GM20431 (cell line): Measurements from ENCODE around the gene NINJ2.
"Not testable (repeated sequence)": the region's sequence is repeated elsewhere in the genome, so short reads cannot be mapped to it uniquely, and the experiment has no call there.

ENCODE experiments used
- in situ Hi-C: fragments of 300-500 bp; cut with MseI, MboI; formaldehyde crosslinking; loops from one replicate; pipeline ENCODE4 v1.15.0; 2020; ENCODE audit warnings: low sequenced_read_pairs; ENCODE audit not compliant: unreplicated experiment

NINJ2 gene

DNA sequence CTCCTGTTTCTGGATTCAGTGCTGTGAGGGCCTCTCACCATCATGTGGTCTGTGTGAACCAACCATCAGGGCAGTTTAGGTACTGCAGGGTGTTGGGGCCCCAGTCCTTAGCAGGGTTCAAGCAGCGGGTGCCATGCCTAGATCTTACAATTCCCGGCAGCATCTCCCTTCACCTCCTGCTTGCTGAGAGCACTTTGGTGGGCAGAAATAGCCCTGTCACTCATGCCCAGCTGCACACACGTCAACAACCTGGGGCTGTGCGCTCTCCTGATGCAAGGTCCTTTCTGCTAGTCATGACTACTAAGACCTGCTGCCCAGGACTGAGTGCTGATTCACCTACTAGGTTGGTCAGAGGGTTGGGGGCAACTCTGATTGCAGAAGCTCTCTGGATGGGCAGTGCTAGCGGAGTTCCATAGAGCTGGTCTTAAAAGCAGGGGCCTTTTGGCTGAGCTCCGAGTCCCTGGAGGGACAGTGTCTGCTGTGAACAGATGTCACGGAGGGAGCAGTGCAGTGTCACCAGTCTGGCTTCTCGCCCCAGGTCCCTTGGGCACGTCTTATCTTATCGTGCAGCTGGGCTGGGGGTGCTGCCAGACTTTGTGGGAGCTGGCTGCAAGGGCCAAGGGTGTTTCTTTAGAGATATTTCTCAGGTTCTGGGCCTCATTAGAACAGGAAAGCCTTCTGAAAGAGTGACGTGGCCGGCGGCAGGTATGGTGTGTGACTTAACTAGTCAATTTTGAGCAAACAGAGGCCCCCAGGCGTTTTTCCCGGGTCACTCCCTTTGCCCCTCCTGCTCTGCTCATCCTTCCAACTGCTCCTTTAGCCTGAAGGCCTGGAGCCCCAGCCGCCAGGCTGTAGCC, 71.8 kb downstream of the NINJ2 start:
- in situ Hi-C loops, result no loop called here

DNA sequence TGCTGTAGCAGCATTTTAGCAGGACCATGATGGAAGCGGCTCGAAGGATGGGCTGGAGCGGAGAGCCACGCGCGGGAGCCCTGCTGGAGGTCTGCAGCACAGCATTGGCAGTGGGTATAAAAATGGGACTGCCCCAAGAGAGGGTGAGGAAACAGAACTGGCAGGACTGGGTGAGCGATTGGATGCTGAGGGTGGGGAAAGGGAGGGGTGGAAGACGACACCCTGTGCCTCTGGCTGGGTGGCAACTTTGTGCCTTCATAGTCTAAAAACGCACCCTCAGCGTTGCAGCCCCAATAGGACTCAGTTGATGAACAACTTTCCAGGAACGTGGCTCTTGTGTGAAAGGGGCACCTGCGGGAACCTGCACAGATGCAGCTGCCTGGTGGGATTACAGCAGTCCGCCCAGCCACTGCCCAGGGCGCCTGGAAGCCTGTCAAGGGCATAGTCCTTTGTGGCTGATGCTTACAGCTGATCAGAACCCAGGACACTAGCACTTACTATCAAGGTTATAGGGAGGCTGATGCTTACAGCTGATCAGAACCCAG, 73.0 kb downstream of the NINJ2 start:
- in situ Hi-C loops, result no loop called here

DNA sequence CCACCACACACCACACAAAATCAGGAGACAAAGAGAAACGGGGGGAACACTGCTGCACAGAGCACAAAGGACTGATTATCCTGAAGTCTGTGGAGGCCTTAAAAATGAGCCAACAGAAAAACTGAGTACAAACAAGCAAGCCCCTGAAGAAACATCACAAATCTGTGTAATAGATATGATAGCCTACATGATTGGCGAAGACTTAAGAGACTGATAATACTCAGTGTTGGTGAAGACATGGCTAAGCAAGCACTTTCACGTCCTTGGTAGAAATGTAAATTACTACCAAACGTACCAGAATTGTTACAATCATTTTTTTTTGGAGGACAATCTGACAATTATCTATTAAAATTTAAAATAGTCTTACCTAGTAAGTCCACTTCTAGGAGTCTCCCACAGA, 74.6 kb downstream of the NINJ2 start:
- in situ Hi-C loops, result no loop called here

DNA sequence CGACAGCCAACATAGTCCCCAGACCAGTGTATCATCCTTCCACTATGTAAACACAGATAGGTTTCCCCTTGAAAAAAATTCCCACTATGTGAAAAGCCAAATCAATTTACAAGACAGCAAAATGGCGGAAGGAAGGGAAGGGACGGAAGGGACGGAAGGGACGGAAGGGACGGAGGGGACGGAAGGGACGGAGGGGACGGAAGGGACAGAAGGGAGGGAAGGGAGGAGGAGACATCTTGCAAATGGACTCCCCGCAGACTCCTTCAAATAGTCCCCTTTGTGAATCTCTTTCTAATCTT, 75.3 kb downstream of the NINJ2 start:
- in situ Hi-C loops, result no loop called here

DNA sequence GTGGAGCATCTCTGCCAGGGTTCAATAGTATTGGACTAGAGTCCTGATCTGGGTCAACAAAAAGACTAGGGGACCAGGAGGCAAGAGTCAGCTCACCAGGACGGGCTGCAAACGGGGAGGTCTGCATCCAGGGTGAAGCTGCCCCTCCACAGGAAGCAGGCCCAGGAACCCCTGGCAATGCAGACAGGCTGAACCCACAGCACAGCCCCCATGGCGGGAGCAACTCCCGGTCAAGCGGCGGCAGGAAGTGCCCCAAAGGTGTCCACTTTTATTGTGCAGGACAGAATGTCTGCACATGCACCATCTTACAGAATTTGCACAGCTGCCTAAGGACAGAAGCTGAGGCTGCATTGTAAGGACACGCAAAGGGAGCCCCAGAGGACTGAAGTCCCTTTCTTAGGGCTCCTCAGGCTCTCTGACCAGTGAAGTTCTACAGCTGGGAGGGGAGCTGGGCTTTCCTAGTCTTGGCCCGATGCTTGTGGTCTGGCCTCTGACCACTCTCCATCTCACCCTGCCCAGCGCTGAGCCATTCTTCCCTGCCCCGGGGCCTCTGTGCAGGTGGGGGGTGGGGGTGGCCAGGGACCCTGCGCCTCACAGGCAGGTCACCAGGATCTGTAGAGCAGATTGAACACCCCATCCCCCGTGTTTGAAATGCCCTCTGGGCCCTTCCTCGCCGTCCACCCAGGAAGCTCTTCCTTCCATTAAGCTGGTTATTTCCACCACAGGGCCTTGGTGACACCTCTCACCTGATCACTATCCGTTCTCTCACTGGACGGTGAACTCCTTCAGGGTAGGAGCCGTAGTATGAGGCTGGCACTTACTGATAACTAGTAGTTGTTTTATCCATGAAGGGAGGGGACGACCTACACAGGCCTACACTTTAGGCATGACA, 75.9 kb downstream of the NINJ2 start:
- in situ Hi-C loops, result no loop called here

DNA sequence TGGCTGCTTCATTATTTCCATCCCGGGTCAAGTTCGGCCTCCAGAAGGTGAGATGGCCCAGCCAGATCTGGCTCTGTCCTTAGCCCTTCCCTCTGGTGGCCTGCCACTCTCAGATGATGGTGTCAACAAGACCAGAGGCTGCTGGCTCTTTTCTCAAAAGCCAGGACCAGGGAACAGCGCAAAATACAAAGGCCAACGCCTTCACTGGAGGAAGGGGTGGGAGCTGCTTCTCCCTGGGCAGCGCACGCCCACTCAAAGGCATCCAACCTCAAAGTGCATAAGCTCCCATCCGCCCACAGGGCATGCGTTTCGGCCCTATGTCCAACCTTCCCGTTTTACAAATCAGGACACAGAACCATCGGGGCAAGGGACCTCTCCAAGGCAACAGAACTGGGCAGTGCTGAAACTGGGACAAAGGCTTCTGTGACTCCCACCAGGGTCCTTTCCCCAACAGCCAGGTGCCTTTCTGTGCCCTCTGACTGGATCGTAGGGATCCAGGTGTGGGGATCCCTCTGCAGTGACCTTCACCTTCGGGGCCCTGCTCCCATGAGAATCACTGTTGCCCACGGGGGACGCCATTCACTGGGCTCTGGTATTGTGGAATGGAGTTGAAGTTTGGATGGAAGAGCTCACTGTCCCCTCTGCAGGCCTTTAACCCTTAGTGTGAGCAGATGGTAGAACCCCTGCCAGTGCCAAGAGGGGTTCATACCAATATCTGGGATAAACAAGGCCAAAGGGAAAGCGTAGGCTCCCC, 76.8 kb downstream of the NINJ2 start:
- in situ Hi-C loops, result no loop called here

DNA sequence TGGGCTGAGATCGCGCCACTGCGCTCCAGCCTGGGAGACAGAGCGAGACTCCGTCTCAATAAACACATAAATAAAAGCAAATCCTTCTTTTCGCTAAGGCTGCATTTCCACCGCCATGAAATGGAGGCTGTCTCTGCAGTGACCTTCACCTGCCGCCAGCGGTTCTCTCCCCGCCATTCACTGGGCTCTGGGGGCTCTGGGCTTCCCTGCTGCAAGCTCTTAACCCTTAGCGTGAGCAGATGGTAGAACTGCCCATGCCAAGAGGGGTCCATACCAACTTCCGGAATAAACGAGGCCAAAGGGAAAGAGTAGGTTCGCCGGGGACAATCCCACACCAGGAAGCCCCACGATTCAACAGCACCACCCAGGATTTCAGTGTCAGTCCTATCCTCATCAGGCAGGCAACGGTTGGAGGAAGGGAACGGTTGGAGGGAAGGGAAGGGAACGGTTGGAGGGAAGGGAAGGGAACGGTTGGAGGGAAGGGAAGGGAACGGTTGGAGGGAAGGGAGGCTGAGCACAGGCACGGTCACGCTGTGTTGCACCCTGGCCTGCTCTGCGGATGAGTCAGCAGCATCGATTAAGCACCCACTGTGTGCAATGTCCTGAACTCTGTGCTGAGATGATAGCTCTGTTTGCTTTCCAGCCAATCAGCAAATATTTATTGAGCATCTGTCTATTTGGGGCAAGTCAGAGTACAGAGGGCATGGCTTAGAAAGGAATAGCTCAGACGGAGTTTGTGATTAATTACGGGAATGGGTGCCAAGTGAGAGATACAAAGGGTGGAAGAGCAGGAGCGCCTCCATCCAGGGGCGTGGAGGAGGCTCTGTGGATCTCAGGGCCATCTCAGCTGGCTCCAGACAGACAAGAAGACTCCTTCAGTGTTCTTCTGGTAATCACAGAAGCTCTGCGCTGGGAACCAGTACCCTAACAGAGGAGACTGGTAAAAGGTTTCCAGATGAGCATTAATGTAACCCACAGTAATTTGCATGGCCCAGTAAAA, 77.9 kb downstream of the NINJ2 start:
- in situ Hi-C loops, result no loop called here

DNA sequence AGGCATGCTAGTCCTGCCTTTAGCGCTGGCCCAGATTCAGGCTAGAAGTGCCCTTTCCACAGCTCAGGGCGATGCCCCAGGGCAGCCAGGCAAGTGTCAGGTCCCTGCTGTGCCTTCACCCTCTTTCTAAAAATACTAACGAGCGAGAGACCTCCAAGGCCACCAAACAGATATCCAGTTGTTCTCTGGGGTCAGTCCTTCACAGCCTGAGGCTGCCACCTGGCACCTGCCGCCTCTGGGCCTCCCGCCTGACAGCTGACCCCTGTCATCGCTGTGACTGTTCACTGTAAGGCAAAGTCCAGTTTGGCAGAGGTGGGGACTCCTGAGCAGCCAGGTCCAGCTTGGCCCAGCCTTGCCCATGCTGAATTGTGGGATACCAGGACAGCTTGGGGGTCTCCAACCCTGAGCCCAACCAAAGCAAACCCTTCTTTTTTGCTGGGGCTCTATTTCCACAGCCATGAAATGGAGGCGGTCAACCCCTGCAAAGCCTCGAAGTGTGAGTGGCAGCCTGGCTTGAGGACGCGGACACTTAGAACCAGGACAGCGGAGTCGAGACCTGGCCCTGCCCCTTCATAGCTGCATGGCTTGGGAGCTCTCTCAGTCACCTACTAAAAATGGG, 79.9 kb downstream of the NINJ2 start:
- in situ Hi-C loops, result no loop called here

DNA sequence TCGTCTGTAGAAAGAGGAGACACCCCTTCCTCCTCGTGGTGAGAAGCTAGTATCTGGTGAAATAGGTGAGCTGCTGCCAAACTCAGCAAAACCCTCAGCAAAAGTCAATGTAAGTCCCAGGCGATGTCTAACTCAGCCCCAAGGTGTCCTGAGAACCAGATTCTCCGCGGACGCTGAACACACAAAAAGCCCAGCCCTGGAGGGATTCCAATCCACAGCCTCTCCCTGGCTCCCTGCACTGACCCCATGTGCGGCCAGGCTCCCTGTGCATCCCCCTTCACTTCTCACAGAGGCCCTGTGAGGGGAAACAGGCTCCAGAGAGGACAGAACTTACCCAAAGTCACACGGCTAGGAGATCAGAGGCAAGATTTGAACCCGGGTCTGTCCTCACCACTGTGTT, 81.5 kb downstream of the NINJ2 start:
- in situ Hi-C loops, result no loop called here

DNA sequence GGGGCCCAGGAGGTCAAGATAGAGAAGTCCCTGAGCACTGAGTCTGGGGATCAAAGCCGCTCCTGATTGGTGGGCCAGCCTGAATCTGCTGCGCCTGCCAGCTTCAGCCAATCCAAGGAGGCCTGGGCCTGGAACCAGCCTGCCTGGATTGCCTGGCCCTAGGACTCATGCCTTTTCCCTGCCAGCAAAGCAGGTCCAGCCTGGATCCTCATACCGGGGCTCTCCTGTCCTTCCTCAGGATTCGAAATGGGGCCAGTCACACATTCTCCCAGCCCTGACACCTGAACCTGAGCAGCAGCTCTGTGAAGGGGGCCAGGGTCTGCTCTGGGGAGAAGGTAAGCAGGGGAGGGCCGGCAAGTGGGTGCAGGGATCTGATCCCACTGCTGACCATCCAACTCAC, 81.9 kb downstream of the NINJ2 start:
- in situ Hi-C loops, result no loop called here

DNA sequence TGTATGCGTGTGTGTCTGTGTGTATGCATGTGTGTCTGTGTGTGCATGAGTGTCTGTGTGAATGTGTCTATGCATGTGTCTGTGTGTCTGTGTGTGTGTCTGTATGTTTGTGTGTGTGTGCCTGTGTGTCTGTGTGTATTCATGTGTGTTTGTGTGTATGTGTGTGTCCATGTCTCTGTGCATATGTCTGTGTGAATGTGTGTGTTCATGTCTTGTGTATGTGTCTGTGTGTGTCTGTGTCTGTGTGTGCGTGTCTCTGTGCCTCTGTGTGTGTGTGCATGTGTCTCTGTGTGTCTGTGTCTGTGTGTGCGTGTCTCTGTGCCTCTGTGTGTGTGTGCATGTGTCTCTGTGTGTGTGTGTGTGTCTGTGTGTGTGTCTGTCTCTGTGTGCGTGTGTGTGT, 82.4 kb downstream of the NINJ2 start:
- in situ Hi-C loops, result no loop called here

DNA sequence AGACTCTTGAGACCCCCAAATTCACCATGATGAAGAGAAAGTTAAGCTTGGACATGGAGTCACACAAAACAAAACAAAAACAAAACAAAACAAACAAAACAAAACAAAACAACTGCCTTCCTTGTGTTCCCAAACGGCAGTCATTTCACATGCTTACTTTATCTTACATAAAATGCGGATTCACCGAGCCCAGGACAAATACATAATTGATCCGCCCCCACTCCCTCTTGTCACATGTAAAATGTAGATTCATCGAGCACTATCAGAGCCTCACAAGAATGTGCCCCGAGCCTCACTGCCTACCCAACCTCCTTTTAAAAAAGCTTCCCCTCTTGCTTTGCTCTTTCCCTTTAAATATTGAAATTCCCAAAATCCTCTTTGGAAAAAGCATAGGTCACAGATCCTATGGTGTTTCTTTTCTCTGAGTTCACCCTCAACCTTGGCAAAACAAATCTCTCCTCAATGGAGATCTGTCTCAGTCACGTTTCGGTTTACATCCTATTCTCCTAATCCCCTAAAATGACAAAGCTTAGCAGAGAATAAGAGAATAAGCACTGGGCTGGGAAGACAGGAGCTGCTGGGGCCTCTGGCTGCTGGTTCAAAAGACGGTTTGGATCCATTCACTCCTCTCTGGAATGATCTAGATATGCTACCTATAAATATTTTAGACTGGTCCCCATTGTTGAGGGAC, 83.7 kb downstream of the NINJ2 start:
- in situ Hi-C loops, result no loop called here

DNA sequence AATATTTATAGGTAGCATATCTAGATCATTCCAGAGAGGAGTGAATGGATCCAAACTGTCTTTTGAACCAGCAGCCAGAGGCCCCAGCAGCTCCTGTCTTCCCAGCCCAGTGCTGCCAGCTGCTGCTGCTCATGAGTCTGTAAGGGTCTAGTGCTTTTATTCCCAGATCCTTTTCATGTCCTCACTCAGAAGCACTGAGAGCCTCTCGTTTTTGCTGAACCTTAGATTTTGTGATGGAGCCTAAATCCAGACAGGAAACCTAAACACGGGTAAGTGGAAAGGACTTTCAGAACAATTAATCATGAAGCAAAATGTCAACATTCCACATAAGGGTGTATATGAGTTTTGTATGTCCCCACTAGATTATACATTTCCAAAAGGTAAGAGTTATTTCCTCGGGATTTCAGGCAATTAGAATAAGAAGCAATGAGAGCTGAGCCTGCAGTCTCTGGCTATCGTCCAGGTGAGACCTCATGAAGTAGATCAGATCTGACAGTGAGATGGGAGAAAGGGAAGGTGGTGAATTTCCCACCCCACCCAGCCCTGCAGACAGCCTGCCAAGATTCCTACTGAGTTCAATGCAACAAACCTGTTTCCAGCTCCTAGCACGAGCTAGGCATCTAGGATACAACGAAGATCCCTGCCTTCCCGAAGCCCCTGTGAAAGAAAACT, 84.4 kb downstream of the NINJ2 start:
- in situ Hi-C loops, result no loop called here

DNA sequence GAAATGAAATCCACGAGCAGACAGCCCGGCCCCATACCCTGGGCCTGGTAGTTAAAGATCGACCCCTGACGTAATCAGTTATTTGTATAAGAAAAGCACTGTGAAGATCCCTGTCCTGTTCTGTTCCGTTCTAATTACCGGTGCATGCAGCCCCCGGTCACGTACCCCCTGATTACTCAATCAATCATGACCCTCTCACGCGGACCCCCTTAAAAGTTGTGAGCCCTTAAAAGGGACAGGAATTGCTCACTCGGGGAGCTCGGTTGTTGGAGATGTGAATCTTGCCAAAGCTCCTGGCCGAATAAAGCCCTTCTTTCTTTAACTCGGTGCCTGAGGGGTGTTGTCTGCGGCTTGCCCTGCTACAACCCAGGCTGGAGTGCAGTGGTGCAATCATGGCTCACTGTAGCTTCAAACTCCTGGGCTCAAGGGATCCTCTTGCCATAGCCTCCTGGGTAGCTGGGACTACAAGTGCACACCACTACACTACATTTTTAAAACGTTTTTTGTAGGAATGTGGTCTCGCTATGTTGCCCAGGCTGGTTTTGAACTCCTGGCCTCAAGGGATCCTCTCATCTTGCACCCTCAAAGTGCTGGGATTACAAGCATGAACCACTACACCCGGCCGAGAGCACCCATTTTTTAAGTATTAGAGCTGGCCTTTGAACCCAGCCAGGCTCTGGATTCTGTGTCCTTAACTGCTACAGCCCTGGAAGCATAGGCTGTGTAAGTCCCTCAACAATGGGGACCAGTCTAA, 85.1 kb downstream of the NINJ2 start:
- in situ Hi-C loops, result not testable (repeated sequence)

DNA sequence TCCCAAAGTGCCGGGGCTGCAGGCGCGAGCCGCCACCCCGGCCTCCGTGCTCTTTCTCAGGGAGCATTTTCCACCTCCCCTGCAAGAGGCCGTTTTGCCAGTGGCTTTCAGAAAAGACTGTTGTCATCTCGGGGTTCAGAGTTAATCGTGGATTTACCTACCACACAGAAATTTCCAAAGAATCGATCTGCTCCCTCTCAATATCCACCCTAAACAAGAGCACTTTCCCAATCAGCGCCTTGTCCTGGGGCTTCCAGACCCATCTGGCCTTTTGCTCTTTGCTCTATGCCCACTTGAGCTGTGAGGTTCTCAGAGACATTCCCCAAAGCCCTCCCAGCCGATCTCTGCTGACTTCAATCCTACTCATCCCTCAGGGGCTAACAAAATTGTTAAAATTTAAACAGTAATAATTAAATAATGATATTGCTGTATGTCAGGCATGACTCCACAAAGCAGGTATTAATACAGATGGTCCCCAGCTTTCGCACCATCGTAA, 86.6 kb downstream of the NINJ2 start:
- in situ Hi-C loops, result no loop called here

DNA sequence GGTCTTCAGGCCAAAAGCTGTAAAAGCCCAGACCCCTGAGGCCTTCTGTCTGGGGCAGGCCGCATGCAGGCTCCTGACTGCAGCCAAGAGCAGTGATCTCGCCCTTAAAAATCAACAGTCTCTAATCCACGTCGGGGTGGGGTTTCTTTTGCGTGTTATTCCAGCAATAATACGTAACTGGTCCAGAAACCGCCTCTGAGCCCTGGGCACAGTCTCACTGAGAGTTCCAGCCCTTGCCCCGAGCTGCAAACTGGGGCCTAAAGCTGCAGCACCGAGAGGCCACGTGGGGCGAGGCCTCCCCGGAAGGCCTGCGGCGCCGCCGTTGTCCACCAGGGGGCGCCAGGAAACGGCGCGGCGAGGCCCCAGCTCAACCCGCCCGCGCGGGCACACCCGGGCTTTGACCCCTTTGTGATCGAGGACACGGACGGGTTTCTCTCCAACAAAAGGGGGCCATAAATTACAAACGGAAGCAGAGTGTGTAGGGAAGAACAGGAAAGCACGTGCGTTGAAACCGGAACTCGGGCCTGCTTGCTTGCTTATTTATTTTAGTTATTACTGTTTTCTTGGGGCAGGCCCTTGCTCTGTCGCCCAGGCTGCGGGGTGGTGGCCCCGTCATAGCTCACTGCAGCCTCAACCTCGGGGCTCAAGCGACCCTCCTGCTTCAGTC, 87.2 kb downstream of the NINJ2 start:
- in situ Hi-C loops, result no loop called here
